Neuronal stem cell (in vitro differentiated cells): ENCODE results near the gene PAFAH2.

ENCODE experiments used
- DNase-seq: peaks from one replicate; pipeline ENCODE4 v3.0.0-alpha.2; 2013; ENCODE audit warnings: low spot score
- H2AFZ ChIP-seq: one replicate; pipeline ENCODE4 v1.6.1; 2013; ENCODE audit warnings: mild to moderate bottlenecking, low read length, inconsistent platforms
- H2AK5ac ChIP-seq: 2 replicates; pipeline ENCODE4 v1.6.1; 2013; ENCODE audit warnings: low read depth, mild to moderate bottlenecking, inconsistent platforms, low read length, moderate library complexity, mixed read lengths
- H2BK120ac ChIP-seq: 2 replicates; pipeline ENCODE4 v1.6.1; 2013; ENCODE audit warnings: low read depth, mild to moderate bottlenecking, inconsistent platforms, low read length, moderate library complexity, mixed read lengths
- H2BK12ac ChIP-seq: one replicate; pipeline ENCODE4 v1.6.1; 2013; ENCODE audit warnings: low read length, inconsistent platforms
- H2BK15ac ChIP-seq: 2 replicates; pipeline ENCODE4 v1.6.1; 2013; ENCODE audit warnings: mild to moderate bottlenecking, low read length, inconsistent platforms, mixed read lengths
- H2BK5ac ChIP-seq: one replicate; pipeline ENCODE4 v1.6.1; 2013; ENCODE audit warnings: inconsistent platforms, mild to moderate bottlenecking, low read length, moderate library complexity
- H3K14ac ChIP-seq: one replicate; pipeline ENCODE4 v1.6.1; 2013; ENCODE audit warnings: low read length, inconsistent platforms
- H3K18ac ChIP-seq: 2 replicates; pipeline ENCODE4 v1.6.1; 2013; ENCODE audit warnings: low read length, inconsistent platforms
- H3K23ac ChIP-seq: 2 replicates; pipeline ENCODE4 v1.6.1; 2013; ENCODE audit warnings: low read depth, mild to moderate bottlenecking, mixed read lengths, low read length, inconsistent platforms; ENCODE audit not compliant: poor library complexity
- H3K27ac ChIP-seq: replicated peaks from 3 replicates; pipeline ENCODE4 v1.5.1; 2013; ENCODE audit warnings: low read length, inconsistent platforms
- H3K27me3 ChIP-seq, 3 experiments: 2 replicates each; pipeline ENCODE4 v1.6.1; 2013; ENCODE audit warnings: low read length in 3 of 3, mild to moderate bottlenecking in 2 of 3, inconsistent platforms in 1 of 3, low read depth in 1 of 3, mixed read lengths in 1 of 3, moderate library complexity in 1 of 3; ENCODE audit not compliant: control insufficient read depth in 3 of 3, insufficient read depth in 3 of 3
- H3K36me3 ChIP-seq, 2 donors: replicated peaks in 1 of 2; 2 replicates each; pipeline ENCODE4 v1.6.1; 2013; ENCODE audit warnings: low read length in 2 of 2; ENCODE audit not compliant: control insufficient read depth in 2 of 2, insufficient read depth in 2 of 2
- H3K4ac ChIP-seq: 2 replicates; pipeline ENCODE4 v1.6.1; 2013; ENCODE audit warnings: inconsistent platforms, mild to moderate bottlenecking, low read length, moderate library complexity
- H3K4me1 ChIP-seq, 2 donors: 1 replicate in 1 of 2; 2 replicates in 1 of 2; pipeline ENCODE4 v1.6.1; 2013; ENCODE audit warnings: low read length in 2 of 2, low read depth in 1 of 2; ENCODE audit not compliant: control insufficient read depth in 2 of 2, insufficient read depth in 1 of 2
- H3K4me2 ChIP-seq: one replicate; pipeline ENCODE4 v1.6.1; 2013; ENCODE audit warnings: mild to moderate bottlenecking, low read length, inconsistent platforms; ENCODE audit not compliant: insufficient read depth, poor library complexity, severe bottlenecking
- H3K4me3 ChIP-seq, 2 donors: 2 replicates each; pipeline ENCODE4 v1.5.1; 2013; ENCODE audit warnings: low read length in 2 of 2, mild to moderate bottlenecking in 2 of 2, inconsistent platforms in 1 of 2, moderate library complexity in 1 of 2
- H3K79me1 ChIP-seq: one replicate; pipeline ENCODE4 v1.6.1; 2013; ENCODE audit warnings: low read depth, mild to moderate bottlenecking, inconsistent platforms, low read length, moderate library complexity
- H3K9ac ChIP-seq: one replicate; pipeline ENCODE4 v1.6.1; 2013; ENCODE audit warnings: mild to moderate bottlenecking, low read depth, low read length, inconsistent platforms; ENCODE audit not compliant: poor library complexity
- H3K9me3 ChIP-seq, 2 donors: replicated peaks in 1 of 2; 2 replicates each; pipeline versions ENCODE3 to v1.6.1; 2013; ENCODE audit warnings: low read length in 2 of 2, mild to moderate bottlenecking in 2 of 2, inconsistent platforms in 1 of 2, low read depth in 1 of 2, mixed read lengths in 1 of 2, moderate library complexity in 1 of 2; ENCODE audit not compliant: control insufficient read depth in 2 of 2, insufficient read depth in 1 of 2
- H4K8ac ChIP-seq: one replicate; pipeline ENCODE4 v1.6.1; 2013; ENCODE audit warnings: low read depth, mild to moderate bottlenecking, inconsistent platforms, low read length, moderate library complexity
- H4K91ac ChIP-seq: one replicate; pipeline ENCODE4 v1.6.1; 2013; ENCODE audit warnings: low read length, low read depth, mild to moderate bottlenecking, inconsistent platforms; ENCODE audit not compliant: poor library complexity
- whole genome bisulfite sequencing, 2 donors: extraction: QIAGEN DNeasy Blood & Tissue Kit; methylation state at CpG; one replicate each; pipeline ENCODE4 v1.1.7; 2013; ENCODE audit warnings: missing lambda C conversion rate in 2 of 2, mixed read lengths in 1 of 2; ENCODE audit not compliant: insufficient read length in 2 of 2, insufficient replicate concordance in 1 of 2; ENCODE audit errors: extremely low coverage in 2 of 2; 5-methylcytosine and 5-hydroxymethylcytosine counted together

PAFAH2 gene

DNA sequence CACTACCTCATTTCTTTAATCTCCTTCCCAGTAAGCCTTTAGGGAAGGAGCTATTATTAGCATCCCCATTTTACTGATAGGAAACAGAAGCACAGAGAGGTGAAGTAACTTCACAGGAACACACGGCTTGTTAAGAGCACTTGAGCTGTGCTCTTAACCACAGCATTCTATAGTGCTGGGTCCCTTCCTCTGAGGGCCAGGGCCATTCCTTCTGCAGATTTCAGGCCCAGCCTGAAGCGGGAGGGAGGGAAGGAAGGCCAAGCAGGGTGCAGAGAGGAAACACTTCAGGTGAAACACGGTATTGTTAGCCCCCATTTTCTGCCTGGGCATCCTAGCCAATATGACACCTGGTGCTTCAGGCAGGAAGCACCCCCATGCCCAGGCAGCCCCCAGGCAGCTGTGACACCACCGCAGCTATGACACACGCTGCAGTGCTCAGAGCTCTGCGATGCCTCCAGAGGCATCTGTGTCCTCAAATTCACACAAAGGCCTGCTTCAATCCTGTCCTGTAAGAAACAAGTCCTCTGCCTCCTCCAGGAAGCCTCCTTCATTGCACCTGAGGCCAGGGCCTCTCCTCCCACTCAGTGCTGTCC is 19.2 kb upstream of the PAFAH2 start:
- Histone ChIP-seq H3K79me1 (no peaks in the 10 kb centered on the region), H3K18ac (no peak overlapping the region), H3K14ac (no peak overlapping the region), H2AK5ac (peak overlapping the region; percentile 51), H2AFZ (peak overlapping the region; percentile 70), H3K4ac (no peak overlapping the region), H3K4me2 (no peak overlapping the region), H2BK120ac (no peak overlapping the region), H3K4me1 (peaks cover 9 to 48% of the 10 kb centered on the region in 2 donors), H3K9ac (no peak overlapping the region), H3K27ac (no peak overlapping the region), H3K4me3 (no peak overlapping the region), H3K9me3 (no peaks in the 10 kb centered on the region), H3K36me3 (no peaks in the 10 kb centered on the region), H2BK15ac (no peak overlapping the region), H4K8ac (no peak overlapping the region), H2BK5ac (no peak overlapping the region), H3K23ac (no peak overlapping the region), H3K27me3 (no peaks in the 10 kb centered on the region), H2BK12ac (no peak overlapping the region), H4K91ac (no peak overlapping the region)
- no peak for DNase-seq
- no CpG with 5 or more reads among the region's 6 CpGs for WGBS, 2 donors

DNA sequence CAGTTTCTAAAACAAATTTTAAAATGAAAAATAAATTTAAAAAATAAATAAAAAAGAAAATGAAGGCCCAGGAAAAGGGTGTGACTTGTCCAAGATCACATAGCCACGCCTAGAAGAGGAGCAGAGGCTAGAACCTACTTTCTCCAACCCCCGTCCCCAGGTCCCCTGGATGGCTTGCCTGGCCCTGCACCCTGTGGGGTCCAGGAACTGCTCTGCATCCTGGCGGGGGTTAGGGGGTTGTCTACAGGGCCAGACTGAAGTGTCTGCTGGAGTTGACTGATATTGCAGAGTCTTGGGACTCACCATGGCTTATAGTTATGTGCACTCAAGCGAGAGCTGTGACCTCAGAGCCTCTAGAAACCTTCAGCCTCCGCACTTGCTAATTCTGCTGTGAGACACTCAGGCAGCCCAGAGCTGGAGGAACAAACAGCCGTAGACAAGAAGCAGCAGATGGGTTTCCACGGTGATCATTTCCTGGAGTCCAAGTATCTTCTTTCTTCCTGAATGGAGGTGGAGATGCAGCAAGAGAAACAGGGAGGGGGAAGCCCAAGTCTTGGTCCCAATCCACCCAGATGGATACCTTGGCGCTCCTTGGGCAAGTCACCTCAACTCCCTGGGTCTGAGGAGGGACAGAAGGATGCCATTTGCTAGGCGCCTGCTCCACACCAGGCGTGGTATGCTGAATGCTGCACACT is 18.5 kb upstream of the PAFAH2 start:
- no peak overlapping the region for H2BK120ac ChIP-seq
- no peak overlapping the region for H2BK5ac ChIP-seq
- no peaks in the 10 kb centered on the region for H3K79me1 ChIP-seq
- no peak overlapping the region for H4K91ac ChIP-seq
- no peak overlapping the region for H3K27ac ChIP-seq
- no peak overlapping the region for H2BK12ac ChIP-seq
- H3K18ac ChIP-seq: no peak overlapping the region
- H3K36me3 ChIP-seq: no peaks in the 10 kb centered on the region
- no peak for DNase-seq
- H3K4me3 ChIP-seq: no peak overlapping the region
- H3K4me1 ChIP-seq: peaks cover 4 to 44% of the 10 kb centered on the region in 2 donors
- H4K8ac ChIP-seq: no peak overlapping the region
- H2BK15ac ChIP-seq: no peak overlapping the region
- H2AFZ ChIP-seq: peak overlapping the region; percentile 70
- no peaks in the 10 kb centered on the region for H3K9me3 ChIP-seq
- no peak overlapping the region for H3K4ac ChIP-seq
- no peak overlapping the region for H2AK5ac ChIP-seq
- no peak overlapping the region for H3K9ac ChIP-seq
- no peaks in the 10 kb centered on the region for H3K27me3 ChIP-seq
- no peak overlapping the region for H3K14ac ChIP-seq
- H3K23ac ChIP-seq: no peak overlapping the region
- WGBS, 2 donors: no CpG with 5 or more reads among the region's 10 CpGs
- no peak overlapping the region for H3K4me2 ChIP-seq

DNA sequence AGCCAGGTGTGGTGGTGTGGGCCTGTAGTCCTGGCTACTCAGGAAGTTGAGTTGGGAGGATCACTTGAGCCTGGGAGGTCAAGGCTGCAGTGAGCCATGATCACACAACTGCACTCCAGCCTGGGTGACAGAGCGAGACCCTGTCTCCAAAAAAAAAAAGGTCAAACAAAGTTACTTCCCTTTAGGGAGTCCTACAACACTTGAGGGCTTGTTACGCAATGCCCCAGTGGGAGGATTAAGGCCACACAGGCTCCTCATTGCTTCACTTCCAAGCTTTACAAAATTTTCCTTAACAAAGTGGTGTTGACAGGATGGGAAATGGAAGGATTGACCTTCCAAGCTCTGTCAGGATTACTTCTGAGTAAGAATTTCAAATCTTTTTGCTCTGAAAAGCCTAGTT is 17.5 kb upstream of the PAFAH2 start:
- H2AFZ ChIP-seq: no peak overlapping the region
- no peak overlapping the region for H3K23ac ChIP-seq
- H3K27ac ChIP-seq: no peak overlapping the region
- H3K14ac ChIP-seq: no peak overlapping the region
- H3K4me1 ChIP-seq: peaks cover 4 to 37% of the 10 kb centered on the region in 2 donors
- no peak overlapping the region for H3K18ac ChIP-seq
- H3K27me3 ChIP-seq: no peaks in the 10 kb centered on the region
- H3K9ac ChIP-seq: no peak overlapping the region
- no peak overlapping the region for H2AK5ac ChIP-seq
- H3K4ac ChIP-seq: no peak overlapping the region
- no peak overlapping the region for H4K91ac ChIP-seq
- H2BK120ac ChIP-seq: no peak overlapping the region
- no CpG with 5 or more reads among the region's 2 CpGs for WGBS, 2 donors
- no peak overlapping the region for H2BK12ac ChIP-seq
- no peak overlapping the region for H2BK5ac ChIP-seq
- no peak for DNase-seq
- no peak overlapping the region for H3K4me3 ChIP-seq
- no peaks in the 10 kb centered on the region for H3K79me1 ChIP-seq
- H3K4me2 ChIP-seq: no peak overlapping the region
- no peaks in the 10 kb centered on the region for H3K36me3 ChIP-seq
- H3K9me3 ChIP-seq: no peaks in the 10 kb centered on the region
- no peak overlapping the region for H4K8ac ChIP-seq
- H2BK15ac ChIP-seq: no peak overlapping the region

DNA sequence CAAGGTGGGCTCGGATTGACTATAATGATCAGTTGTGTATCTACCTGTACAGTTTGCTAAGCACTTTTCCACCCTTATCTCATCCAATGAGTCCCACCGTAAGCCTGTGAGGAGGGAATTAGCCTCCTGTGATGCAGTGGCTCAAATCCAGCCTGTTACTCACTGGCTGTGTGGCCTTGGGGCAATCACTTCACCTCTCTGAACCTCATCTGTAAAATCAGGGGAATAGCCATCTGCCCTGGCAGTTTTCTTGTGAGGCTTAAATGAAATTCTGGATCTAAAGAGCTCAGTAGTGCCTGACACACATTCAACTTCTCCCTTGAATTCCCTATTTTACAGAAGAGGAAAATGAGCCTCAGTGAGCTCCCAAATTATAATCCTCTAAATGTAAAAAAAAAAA is 16.3 kb upstream of the PAFAH2 start:
- Histone ChIP-seq H3K4me1 (peaks cover 4 to 27% of the 10 kb centered on the region in 2 donors), H3K4ac (no peak overlapping the region), H2BK5ac (no peak overlapping the region), H2BK12ac (no peak overlapping the region), H3K23ac (no peak overlapping the region), H3K9ac (no peak overlapping the region), H3K36me3 (no peaks in the 10 kb centered on the region), H4K8ac (no peak overlapping the region), H2BK120ac (no peak overlapping the region), H3K14ac (no peak overlapping the region), H2BK15ac (no peak overlapping the region), H3K4me3 (no peak overlapping the region), H3K79me1 (no peaks in the 10 kb centered on the region), H2AFZ (no peak overlapping the region), H3K9me3 (no peaks in the 10 kb centered on the region), H3K27ac (no peak overlapping the region), H3K18ac (no peak overlapping the region), H3K27me3 (no peaks in the 10 kb centered on the region), H3K4me2 (no peak overlapping the region), H4K91ac (no peak overlapping the region), H2AK5ac (no peak overlapping the region)
- WGBS, 2 donors: no CpG with 5 or more reads among the region's 2 CpGs
- no peak for DNase-seq
